GM10847 (cell line): ENCODE data around the gene PRRT2.

Experiments
- POLR2A ChIP-seq: IDR thresholded peaks from 2 replicates; pipeline ENCODE4 v1.6.1; 2011; ENCODE audit not compliant: insufficient read length; ENCODE audit errors: extremely low read depth

PRRT2 gene

GRCh38 chr16:29809031-29809747 lies 2.8 kb upstream of the PRRT2 start:
- no peak for TF ChIP-seq POLR2A

DNA sequence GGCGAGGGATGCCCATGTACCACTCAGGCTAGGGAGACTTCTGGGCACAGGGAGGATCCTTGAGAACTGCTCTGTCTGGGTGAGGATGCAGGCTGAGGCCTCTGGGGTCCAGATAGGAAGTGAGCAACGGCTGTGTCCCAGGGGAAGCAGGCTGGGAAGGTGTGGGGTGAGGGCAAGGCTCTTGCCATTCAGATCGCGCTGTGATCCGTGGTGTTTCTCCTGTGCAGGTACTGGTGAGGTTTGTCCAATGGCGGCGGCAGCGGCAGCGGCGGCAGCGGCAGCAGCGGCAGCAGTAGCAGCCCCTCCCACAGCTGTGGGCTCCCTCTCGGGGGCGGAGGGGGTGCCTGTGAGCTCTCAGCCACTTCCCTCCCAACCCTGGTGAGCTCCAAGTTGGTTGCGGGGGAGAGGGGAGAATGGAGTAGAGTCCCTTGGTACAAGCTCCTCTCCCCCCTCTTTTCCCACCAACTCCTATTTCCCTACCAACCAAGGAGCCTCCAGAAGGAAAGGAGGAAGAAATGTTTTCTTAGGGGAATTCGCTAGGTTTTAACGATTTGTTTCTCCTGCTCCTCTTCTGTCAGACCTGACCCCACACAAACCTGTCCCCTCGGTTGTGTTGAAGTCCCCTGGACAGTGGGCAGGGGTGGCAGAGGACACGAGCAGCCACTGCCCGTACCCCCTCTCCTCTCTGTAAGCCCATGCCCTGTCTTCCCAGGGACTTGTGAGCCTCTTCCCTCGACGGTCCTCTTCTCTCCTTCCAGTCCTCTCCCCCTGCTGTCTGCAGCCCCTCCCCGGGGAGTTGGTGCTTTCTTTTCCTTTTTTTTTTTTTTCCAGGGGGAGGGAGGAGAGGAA lies 1.9 kb upstream of the PRRT2 start:
- no peak for TF ChIP-seq POLR2A

DNA sequence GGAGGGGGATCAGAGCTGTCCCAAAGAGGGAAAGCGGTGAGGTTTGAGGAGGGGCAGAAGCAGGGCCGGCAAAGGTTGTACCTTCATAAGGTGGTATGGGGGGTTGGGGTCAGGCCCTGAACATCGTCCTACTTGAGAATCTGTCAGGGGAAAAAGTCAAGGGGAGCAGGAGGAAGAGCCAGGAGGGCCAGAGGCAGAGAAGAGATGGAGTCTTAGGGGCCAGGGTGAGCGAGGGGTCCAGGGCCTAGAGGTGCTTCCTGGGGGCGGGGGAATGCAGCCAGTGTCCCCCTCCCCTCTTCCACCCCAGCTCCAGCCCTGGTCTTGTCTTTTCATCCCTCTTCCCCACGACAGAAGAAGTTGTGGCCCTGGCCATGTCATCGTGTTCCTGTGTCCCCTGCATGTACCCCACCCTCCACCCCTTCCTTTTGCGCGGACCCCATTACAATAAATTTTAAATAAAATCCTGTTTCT lies 1.3 kb upstream of the PRRT2 start:
- no peak for TF ChIP-seq POLR2A

DNA sequence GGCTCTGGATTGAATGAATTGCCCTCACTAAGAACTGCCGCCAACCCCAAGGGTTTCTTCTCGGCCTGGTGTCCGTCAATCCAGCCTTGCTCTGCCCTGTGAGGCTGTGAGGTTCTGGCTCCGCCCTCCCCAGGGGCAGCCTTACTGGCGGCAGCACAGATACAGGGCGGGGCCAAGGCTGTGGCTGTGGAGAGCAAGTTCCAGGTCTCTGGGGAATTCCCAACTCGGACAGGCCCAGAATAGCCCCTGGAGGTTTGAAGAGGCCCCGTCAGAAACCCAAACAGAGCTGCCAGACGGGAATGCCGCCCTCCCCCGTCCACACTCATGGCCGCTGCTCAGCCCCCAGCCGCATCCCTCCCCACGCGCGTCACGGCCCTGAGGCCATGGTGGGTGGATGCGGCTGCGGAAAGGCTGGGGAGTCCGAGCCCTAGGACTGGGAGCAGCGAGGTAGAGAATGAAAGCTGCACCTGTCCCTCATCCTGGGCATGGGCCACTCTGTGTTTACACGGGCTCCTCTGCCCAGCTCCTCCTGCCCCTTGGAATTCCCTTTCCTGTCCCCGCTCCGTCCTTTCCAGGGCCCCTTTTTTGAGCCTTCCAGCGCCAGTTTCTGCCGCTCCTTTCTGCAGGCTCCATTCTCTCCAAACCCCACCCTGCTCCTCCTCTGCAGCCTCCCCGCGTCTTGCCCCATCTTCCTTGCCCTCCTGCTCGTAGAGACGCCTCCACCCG lies 660 bp upstream of the PRRT2 start:
- TF ChIP-seq POLR2A = peak; percentile 18

DNA sequence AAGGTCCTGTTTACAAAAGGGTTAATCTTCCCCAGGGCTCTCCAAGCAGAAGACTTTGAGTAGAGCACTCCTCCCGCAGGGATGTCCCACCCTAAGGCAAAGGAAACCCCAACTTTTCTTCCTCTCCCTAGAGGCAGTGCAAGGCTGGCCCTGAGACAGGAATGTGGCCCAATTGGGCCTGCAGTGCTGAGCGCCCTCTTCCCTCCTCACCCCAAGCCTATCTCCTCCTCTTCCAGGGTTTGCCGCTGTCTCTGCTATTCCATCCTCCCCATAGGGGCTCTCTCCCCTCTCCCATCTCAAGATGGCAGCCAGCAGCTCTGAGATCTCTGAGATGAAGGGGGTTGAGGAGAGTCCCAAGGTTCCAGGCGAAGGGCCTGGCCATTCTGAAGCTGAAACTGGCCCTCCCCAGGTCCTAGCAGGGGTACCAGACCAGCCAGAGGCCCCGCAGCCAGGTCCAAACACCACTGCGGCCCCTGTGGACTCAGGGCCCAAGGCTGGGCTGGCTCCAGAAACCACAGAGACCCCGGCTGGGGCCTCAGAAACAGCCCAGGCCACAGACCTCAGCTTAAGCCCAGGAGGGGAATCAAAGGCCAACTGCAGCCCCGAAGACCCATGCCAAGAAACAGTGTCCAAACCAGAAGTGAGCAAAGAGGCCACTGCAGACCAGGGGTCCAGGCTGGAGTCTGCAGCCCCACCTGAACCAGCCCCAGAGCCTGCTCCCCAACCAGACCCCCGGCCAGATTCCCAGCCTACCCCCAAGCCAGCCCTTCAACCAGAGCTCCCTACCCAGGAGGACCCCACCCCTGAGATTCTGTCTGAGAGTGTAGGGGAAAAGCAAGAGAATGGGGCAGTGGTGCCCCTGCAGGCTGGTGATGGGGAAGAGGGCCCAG lies 1.0 kb downstream of the PRRT2 start:
- TF ChIP-seq POLR2A = no peak

DNA sequence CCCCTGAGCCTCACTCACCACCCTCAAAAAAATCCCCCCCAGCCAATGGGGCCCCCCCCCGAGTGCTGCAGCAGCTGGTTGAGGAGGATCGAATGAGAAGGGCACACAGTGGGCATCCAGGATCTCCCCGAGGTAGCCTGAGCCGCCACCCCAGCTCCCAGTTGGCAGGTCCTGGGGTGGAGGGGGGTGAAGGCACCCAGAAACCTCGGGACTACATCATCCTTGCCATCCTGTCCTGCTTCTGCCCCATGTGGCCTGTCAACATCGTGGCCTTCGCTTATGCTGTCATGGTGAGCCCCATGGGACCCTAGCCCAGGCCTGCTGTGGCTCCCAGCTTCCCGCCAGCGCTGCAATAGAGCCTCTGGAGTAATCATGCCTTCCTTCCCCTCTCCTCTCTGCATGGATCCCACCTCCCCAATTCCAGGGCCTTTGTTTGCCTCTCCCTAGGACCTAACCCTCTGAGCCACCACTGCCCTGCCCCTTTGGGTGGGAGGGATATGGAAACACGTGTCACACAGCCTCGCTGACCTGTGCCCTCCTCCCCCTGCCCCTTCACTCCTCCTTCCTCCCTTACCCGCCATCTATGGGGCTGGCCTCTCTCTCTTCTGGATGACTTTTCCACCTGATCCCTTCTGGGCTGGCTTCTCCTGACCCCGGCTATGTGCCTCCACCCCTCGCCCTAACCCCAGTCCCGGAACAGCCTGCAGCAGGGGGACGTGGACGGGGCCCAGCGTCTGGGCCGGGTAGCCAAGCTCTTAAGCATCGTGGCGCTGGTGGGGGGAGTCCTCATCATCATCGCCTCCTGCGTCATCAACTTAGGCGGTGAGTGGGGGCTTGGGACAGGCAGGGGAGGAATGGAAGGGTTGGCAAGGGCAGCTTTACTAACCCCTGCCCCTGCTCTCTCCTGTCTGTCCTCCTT lies 1.9 kb downstream of the PRRT2 start:
- TF ChIP-seq POLR2A = no peak

DNA sequence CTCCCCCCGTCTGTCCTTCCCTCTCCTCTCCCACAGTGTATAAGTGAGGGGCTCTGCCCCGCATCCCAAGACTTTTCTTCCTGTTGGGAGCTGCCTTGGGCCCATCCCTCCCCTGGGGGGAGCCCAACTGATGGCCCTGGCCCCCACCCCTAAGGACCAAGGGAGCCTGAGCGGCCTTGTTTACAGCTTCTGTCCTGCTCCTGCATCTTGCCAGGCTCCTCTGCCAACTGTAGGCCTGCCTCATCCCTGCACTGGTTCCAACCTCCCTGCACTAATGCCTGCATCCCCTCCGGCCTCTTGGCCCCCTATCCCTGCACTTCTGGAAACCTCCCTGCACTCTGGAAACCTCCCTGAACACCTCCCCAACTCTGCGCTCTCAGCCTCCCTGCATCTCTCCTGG lies 2.6 kb downstream of the PRRT2 start:
- TF ChIP-seq POLR2A = no peak

GRCh38 chr16:29815032-29815721 lies 3.2 kb downstream of the PRRT2 start:
- no peak for TF ChIP-seq POLR2A

DNA sequence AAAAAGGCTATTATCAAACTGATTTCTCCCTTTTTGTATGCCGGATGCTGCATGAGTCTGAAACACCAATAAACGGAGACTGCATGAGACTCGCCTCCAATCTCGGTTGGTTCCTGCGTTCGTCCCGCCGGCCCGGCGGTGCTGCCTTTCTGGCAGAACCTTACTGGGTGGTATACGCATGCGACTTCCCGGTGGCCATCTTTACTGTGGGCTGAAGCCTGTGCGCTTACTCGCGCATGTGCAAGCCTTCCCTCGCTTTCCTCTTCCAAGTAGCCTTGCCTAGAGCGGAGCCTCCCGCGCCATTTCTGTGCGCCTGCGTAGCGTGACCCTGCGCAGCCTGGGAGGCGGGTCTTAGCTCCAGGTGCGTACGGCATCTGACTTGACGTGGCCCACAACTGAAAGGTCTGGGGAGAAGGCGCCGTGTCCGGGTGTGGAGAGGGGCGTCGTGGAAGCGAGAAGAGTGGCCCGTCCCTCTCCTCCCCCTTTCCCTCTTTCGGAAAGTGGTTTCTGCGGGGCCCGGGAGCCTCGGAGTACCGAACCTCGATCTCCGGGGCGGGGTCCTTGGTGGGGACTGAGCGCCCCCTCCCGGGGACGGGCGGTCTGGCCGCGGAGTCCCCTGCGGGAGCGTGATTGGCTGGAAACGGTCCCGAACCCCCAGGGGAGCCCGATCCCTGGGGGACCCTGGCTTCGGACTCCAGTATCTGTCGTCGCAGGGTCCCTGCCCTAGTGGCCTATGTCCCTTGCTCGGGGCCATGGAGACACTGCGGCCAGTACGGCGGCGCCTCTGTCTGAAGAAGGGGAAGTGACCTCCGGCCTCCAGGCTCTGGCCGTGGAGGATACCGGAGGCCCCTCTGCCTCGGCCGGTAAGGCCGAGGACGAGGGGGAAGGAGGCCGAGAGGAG lies 4.0 kb downstream of the PRRT2 start, which contains the start of gene PAGR1:
Gene PAGR1 (plus strand): TSS at position 360 of the 901 bp plus-strand sequence. CDS start 374 bp downstream, at position 734.
- peak; percentile 88 for TF ChIP-seq POLR2A

GRCh38 chr16:29816694-29817441 lies 4.9 kb downstream of the PRRT2 start:
- no peak for TF ChIP-seq POLR2A

DNA sequence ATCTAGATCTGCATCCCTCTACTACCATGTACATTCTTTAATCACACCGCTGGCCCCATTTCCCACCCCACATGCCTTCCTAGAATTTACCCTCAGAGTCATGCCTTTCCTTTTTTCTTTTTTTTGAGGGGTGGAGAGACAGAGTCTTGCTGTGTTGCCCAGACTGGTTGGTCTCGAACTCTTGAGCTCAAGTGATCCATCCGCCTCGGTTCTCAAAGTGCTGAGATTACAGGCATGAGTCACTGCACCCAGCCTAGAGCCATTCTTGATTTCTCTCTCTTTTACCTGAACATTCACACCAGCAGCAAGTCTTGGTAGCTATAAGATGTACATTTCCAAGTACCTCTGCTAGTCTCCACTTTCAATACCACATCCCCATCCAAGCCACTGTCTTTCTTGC lies 6.1 kb downstream of the PRRT2 start:
- no peak for TF ChIP-seq POLR2A

- no peak for TF ChIP-seq POLR2A
Measured at GRCh38 chr16:29819506-29819905, 7.5 kb downstream of the PRRT2 start.
